HUES6 (cell line): ENCODE results near the gene PSMG1.
A peak's percentile ranks its signal among the peaks of the same experiment; 100 is the strongest.

Experiments used
- H3K27ac ChIP-seq: 2 replicates; pipeline ENCODE4 v1.7.0; 2013; ENCODE audit warnings: low read depth, mild to moderate bottlenecking, low read length, inconsistent platforms
- H3K27me3 ChIP-seq: 2 replicates; pipeline ENCODE4 v1.6.1; 2013; ENCODE audit warnings: low read length; ENCODE audit not compliant: control insufficient read depth, insufficient read depth
- H3K36me3 ChIP-seq: 2 replicates; pipeline ENCODE4 v1.6.1; 2013; ENCODE audit warnings: low read length; ENCODE audit not compliant: control insufficient read depth, insufficient read depth
- H3K4me1 ChIP-seq: 2 replicates; pipeline ENCODE4 v1.6.1; 2013; ENCODE audit warnings: low read length; ENCODE audit not compliant: control insufficient read depth, insufficient read depth
- H3K4me3 ChIP-seq: 2 replicates; pipeline ENCODE4 v1.5.1; 2013; ENCODE audit warnings: low read depth, low read length
- H3K9ac ChIP-seq: one replicate; pipeline ENCODE4 v1.6.1; 2013; ENCODE audit warnings: mild to moderate bottlenecking, low read length
- H3K9me3 ChIP-seq: 2 replicates; pipeline ENCODE4 v1.6.1; 2013; ENCODE audit warnings: low read depth, low read length; ENCODE audit not compliant: control insufficient read depth, insufficient read depth

Gene PSMG1

GRCh38 chr21:39215078-39215477 lies 31.8 kb upstream of the PSMG1 start:
- Histone ChIP-seq H3K9ac (no peak overlapping the region), H3K4me1 (no peaks in the 10 kb centered on the region), H3K9me3 (no peaks in the 10 kb centered on the region), H3K36me3 (peaks cover 86% of the 10 kb centered on the region), H3K27ac (no peak overlapping the region), H3K4me3 (no peak overlapping the region), H3K27me3 (no peaks in the 10 kb centered on the region)

GRCh38 chr21:39209334-39209688 lies 26.1 kb upstream of the PSMG1 start:
- H3K9ac ChIP-seq, result no peak overlapping the region
- H3K36me3 ChIP-seq, result peaks cover 94% of the 10 kb centered on the region
- H3K27me3 ChIP-seq, result no peaks in the 10 kb centered on the region
- no peaks in the 10 kb centered on the region for H3K4me1 ChIP-seq
- H3K27ac ChIP-seq, result peak overlapping the region; percentile 29; the same call in 1 of the 2 replicates
- H3K4me3 ChIP-seq, result no peak overlapping the region
- H3K9me3 ChIP-seq, result no peaks in the 10 kb centered on the region

GRCh38 chr21:39208624-39209333 lies 25.5 kb upstream of the PSMG1 start:
- no peak overlapping the region; the same call in 1 of the 2 replicates for H3K27ac ChIP-seq
- no peaks in the 10 kb centered on the region for H3K4me1 ChIP-seq
- no peaks in the 10 kb centered on the region for H3K9me3 ChIP-seq
- H3K4me3 ChIP-seq, result no peak overlapping the region
- peaks cover 92% of the 10 kb centered on the region for H3K36me3 ChIP-seq
- H3K9ac ChIP-seq, result no peak overlapping the region
- no peaks in the 10 kb centered on the region for H3K27me3 ChIP-seq

GRCh38 chr21:39204134-39204533 lies 20.9 kb upstream of the PSMG1 start:
- H3K27ac ChIP-seq, result no peak overlapping the region
- peaks cover 89% of the 10 kb centered on the region for H3K36me3 ChIP-seq

GRCh38 chr21:39198800-39199199 lies 15.5 kb upstream of the PSMG1 start:
- H3K36me3 ChIP-seq, result peaks cover 90% of the 10 kb centered on the region

More at GRCh38 chr21:39204134-39204533, 20.9 kb upstream of the PSMG1 start:
- Histone ChIP-seq H3K4me1 (no peaks in the 10 kb centered on the region), H3K27me3 (no peaks in the 10 kb centered on the region), H3K4me3 (no peak overlapping the region), H3K9ac (no peak overlapping the region), H3K9me3 (no peaks in the 10 kb centered on the region)

GRCh38 chr21:39197448-39198233 lies 14.4 kb upstream of the PSMG1 start:
- Histone ChIP-seq H3K36me3 (peaks cover 87% of the 10 kb centered on the region), H3K27ac (no peak overlapping the region), H3K9me3 (no peaks in the 10 kb centered on the region), H3K4me3 (no peak overlapping the region), H3K4me1 (no peaks in the 10 kb centered on the region), H3K27me3 (no peaks in the 10 kb centered on the region), H3K9ac (no peak overlapping the region)

More at GRCh38 chr21:39198800-39199199, 15.5 kb upstream of the PSMG1 start:
- Histone ChIP-seq H3K27me3 (no peaks in the 10 kb centered on the region), H3K27ac (no peak overlapping the region), H3K4me3 (no peak overlapping the region), H3K4me1 (no peaks in the 10 kb centered on the region), H3K9ac (no peak overlapping the region), H3K9me3 (no peaks in the 10 kb centered on the region)

GRCh38 chr21:39196838-39197237 lies 13.6 kb upstream of the PSMG1 start:
- Histone ChIP-seq H3K27me3 (no peaks in the 10 kb centered on the region), H3K27ac (no peak overlapping the region), H3K9ac (no peak overlapping the region), H3K9me3 (no peaks in the 10 kb centered on the region), H3K4me1 (no peaks in the 10 kb centered on the region), H3K4me3 (no peak overlapping the region), H3K36me3 (peaks cover 79% of the 10 kb centered on the region)

- H3K4me1 ChIP-seq, result no peaks in the 10 kb centered on the region
- H3K9me3 ChIP-seq, result no peaks in the 10 kb centered on the region
- no peak overlapping the region for H3K4me3 ChIP-seq
- H3K9ac ChIP-seq, result no peak overlapping the region
- H3K36me3 ChIP-seq, result peaks cover 74% of the 10 kb centered on the region
- H3K27me3 ChIP-seq, result no peaks in the 10 kb centered on the region
- H3K27ac ChIP-seq, result no peak overlapping the region
Measured at GRCh38 chr21:39196310-39196709, 13.1 kb upstream of the PSMG1 start.

GRCh38 chr21:39193380-39193779 lies 10.1 kb upstream of the PSMG1 start:
- Histone ChIP-seq H3K27me3 (no peaks in the 10 kb centered on the region), H3K9ac (no peak overlapping the region), H3K9me3 (no peaks in the 10 kb centered on the region), H3K36me3 (peaks cover 46% of the 10 kb centered on the region), H3K4me3 (no peak overlapping the region), H3K27ac (no peak overlapping the region), H3K4me1 (no peaks in the 10 kb centered on the region)

GRCh38 chr21:39189857-39190604 lies 6.8 kb upstream of the PSMG1 start:
- no peaks in the 10 kb centered on the region for H3K4me1 ChIP-seq
- no peak overlapping the region for H3K27ac ChIP-seq
- H3K4me3 ChIP-seq, result no peak overlapping the region

More at GRCh38 chr21:39189857-39190604, 6.8 kb upstream of the PSMG1 start:
- Histone ChIP-seq H3K9ac (no peak overlapping the region), H3K27me3 (no peaks in the 10 kb centered on the region), H3K36me3 (peaks cover 14% of the 10 kb centered on the region), H3K9me3 (no peaks in the 10 kb centered on the region)
